Measurements from ENCODE around the gene NDUFA13. TPM values are rescaled to one million over a fixed set of nuclear protein-coding genes. Genes with fewer than 3 reads are reported as not detected.

NDUFA13 gene
- polyA plus RNA-seq, 1 experiment, result 388 TPM

DNA sequence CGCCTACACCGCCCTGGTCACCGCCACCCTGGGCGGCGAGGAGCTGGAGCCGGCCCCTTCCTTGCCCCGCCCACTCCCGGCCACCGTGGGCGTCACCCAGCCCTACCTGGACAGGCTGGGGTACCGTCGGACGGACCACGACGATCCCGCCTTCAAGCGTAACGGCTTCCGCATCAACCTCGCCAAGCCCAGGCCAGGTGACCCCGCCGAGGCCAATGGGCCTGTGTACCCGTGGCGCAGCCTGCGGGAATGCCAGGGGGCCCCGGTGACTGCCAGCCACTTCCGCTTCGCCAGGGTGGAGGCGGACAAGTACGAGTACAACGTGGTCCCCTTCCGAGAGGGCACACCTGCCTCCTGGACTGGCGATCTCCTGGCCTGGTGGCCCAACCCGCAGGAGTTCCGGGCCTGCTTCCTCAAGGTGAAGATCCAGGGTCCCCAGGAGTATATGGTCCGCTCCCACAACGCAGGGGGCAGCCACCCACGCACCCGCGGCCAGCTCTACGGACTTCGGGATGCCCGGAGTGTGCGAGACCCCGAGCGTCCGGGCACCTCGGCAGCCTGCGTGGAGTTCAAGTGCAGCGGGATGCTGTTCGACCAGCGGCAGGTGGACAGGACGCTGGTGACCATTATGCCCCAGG lies 29.0 kb downstream of the NDUFA13 start:
- Histone ChIP-seq H3K4me3 (ENCODE audit: low read depth, low read length) (no peak overlapping the region), H3K27me3 (ENCODE audit: control insufficient read depth, insufficient read depth, low read length) (peaks cover 15% of the 10 kb centered on the region), H3K27ac (ENCODE audit: low read depth, low read length) (no peak overlapping the region), H3K9me3 (ENCODE audit: control insufficient read depth, insufficient read depth, low read length) (peaks cover 39% of the 10 kb centered on the region; the same call in 1 of the 2 replicates)
- POLR2A ChIA-PET, result no interaction called here
- CTCF ChIA-PET, result no interaction called here
- no peak for DNase-seq (ENCODE audit: low read depth, low spot score)
- TF ChIP-seq, protein P1, sequence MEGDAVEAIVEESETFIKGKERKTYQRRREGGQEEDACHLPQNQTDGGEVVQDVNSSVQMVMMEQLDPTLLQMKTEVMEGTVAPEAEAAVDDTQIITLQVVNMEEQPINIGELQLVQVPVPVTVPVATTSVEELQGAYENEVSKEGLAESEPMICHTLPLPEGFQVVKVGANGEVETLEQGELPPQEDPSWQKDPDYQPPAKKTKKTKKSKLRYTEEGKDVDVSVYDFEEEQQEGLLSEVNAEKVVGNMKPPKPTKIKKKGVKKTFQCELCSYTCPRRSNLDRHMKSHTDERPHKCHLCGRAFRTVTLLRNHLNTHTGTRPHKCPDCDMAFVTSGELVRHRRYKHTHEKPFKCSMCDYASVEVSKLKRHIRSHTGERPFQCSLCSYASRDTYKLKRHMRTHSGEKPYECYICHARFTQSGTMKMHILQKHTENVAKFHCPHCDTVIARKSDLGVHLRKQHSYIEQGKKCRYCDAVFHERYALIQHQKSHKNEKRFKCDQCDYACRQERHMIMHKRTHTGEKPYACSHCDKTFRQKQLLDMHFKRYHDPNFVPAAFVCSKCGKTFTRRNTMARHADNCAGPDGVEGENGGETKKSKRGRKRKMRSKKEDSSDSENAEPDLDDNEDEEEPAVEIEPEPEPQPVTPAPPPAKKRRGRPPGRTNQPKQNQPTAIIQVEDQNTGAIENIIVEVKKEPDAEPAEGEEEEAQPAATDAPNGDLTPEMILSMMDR (IDR thresholded peaks at IDR 0.05; ENCODE audit: low read depth, low read length), result no peak

- Histone ChIP-seq H3K27me3 (ENCODE audit: control insufficient read depth, insufficient read depth, low read length) (peaks cover 16% of the 10 kb centered on the region), H3K27ac (ENCODE audit: low read depth, low read length) (no peak overlapping the region), H3K4me3 (ENCODE audit: low read depth, low read length) (no peak overlapping the region), H3K9me3 (ENCODE audit: control insufficient read depth, insufficient read depth, low read length) (peaks cover 39% of the 10 kb centered on the region; the same call in 1 of the 2 replicates)
- CTCF ChIA-PET, result interaction anchor here (1.0 kb wide), 1 partner anchor 9 kb away, joined by 4 read pairs; no protein-coding TSS in a partner anchor
- no peak for DNase-seq (ENCODE audit: low read depth, low spot score)
- POLR2A ChIA-PET, result no interaction called here
- TF ChIP-seq, protein P1 (IDR thresholded peaks at IDR 0.05; ENCODE audit: low read depth, low read length), result no peak
Measured at GRCh38 chr19:19545707-19546106, 29.7 kb downstream of the NDUFA13 start.

- Histone ChIP-seq H3K27me3 (ENCODE audit: control insufficient read depth, insufficient read depth, low read length) (peaks cover 11% of the 10 kb centered on the region), H3K27ac (ENCODE audit: low read depth, low read length) (no peak overlapping the region), H3K9me3 (ENCODE audit: control insufficient read depth, insufficient read depth, low read length) (peaks cover 35% of the 10 kb centered on the region; the same call in 1 of the 2 replicates), H3K4me3 (ENCODE audit: low read depth, low read length) (no peak overlapping the region)
- ChIA-PET CTCF (interaction anchor here (1.0 to 1.6 kb wide), 2 partner anchors 8 to 15 kb away, joined by 4 to 6 read pairs; no protein-coding TSS in a partner anchor), POLR2A (no interaction called here)
- DNase-seq (ENCODE audit: low read depth, low spot score), result no peak
- TF ChIP-seq, protein P1 (IDR thresholded peaks at IDR 0.05; ENCODE audit: low read depth, low read length), result no peak
Measured at GRCh38 chr19:19546751-19547162, 30.7 kb downstream of the NDUFA13 start.

GRCh38 chr19:19547674-19548336 lies 31.8 kb downstream of the NDUFA13 start:
- no peak for DNase-seq (ENCODE audit: low read depth, low spot score)
- H3K27me3 ChIP-seq (ENCODE audit: control insufficient read depth, insufficient read depth, low read length), result peaks cover 11% of the 10 kb centered on the region
- peaks cover 35% of the 10 kb centered on the region; the same call in 1 of the 2 replicates for H3K9me3 ChIP-seq (ENCODE audit: control insufficient read depth, insufficient read depth, low read length)
- H3K27ac ChIP-seq (ENCODE audit: low read depth, low read length), result no peak overlapping the region
- TF ChIP-seq, protein P1 (IDR thresholded peaks at IDR 0.05; ENCODE audit: low read depth, low read length), result no peak
- POLR2A ChIA-PET, result no interaction called here
- CTCF ChIA-PET, result interaction anchor here (1.6 kb wide), 1 partner anchor 16 kb away, joined by 6 read pairs; no protein-coding TSS in a partner anchor
- no peak overlapping the region for H3K4me3 ChIP-seq (ENCODE audit: low read depth, low read length)
